Loucy (cell line): ENCODE results near the gene BIN2.

Source experiments
- H2AFZ ChIP-seq: fragments of 200-600 bp; sonication (generic); 2 replicates; pipeline ENCODE4 v1.6.0; 2016; ENCODE audit warnings: antibody characterized with exemption, mild to moderate bottlenecking, low read length, moderate library complexity
- H3F3A ChIP-seq: fragments of 200-600 bp; 2 replicates; pipeline ENCODE4 v1.6.0; 2016; ENCODE audit warnings: antibody characterized with exemption, low read depth, mild to moderate bottlenecking
- H3K27me3 ChIP-seq: fragments of 200-600 bp; sonication (generic); 2 replicates; pipeline ENCODE4 v1.6.1; 2014; ENCODE audit warnings: low read length, mild to moderate bottlenecking; ENCODE audit not compliant: insufficient read depth, poor library complexity, severe bottlenecking
- H3K36me3 ChIP-seq: fragments of 200-600 bp; sonication (generic); 2 replicates; pipeline ENCODE4 v1.6.1; 2016; ENCODE audit warnings: low read length; ENCODE audit not compliant: insufficient read depth
- H3K4me1 ChIP-seq: fragments of 200-600 bp; sonication (generic); 2 replicates; pipeline ENCODE4 v1.5.1; 2014; ENCODE audit warnings: low read length, mild to moderate bottlenecking; ENCODE audit not compliant: insufficient read depth, poor library complexity, severe bottlenecking
- H3K4me2 ChIP-seq: fragments of 200-600 bp; sonication (generic); 2 replicates; pipeline ENCODE4 v1.6.0; 2014; ENCODE audit warnings: antibody characterized with exemption, low read length, low read depth, mild to moderate bottlenecking; ENCODE audit not compliant: poor library complexity, severe bottlenecking
- H3K4me3 ChIP-seq: fragments of 200-600 bp; sonication (generic); 2 replicates; pipeline ENCODE4 v1.5.1; 2014; ENCODE audit warnings: low read length, mild to moderate bottlenecking, mixed read lengths; ENCODE audit not compliant: poor library complexity, severe bottlenecking
- H3K79me2 ChIP-seq: fragments of 200-600 bp; sonication (generic); 2 replicates; pipeline ENCODE4 v1.6.1; 2014; ENCODE audit warnings: low read length; ENCODE audit not compliant: insufficient read depth
- H3K9ac ChIP-seq: fragments of 200-600 bp; sonication (generic); 2 replicates; pipeline ENCODE4 v1.6.0; 2014; ENCODE audit warnings: mild to moderate bottlenecking, low read depth, low read length, moderate library complexity; ENCODE audit not compliant: poor library complexity, severe bottlenecking
- H3K9me2 ChIP-seq: fragments of 200-600 bp; sonication (generic); replicated peaks from 2 replicates; pipeline ENCODE4 v1.6.1; 2016; ENCODE audit warnings: low read depth, low read length, mixed read lengths
- H3K9me3 ChIP-seq: fragments of 200-600 bp; sonication (generic); 2 replicates; pipeline ENCODE4 v1.6.1; 2014; ENCODE audit warnings: mild to moderate bottlenecking, antibody characterized with exemption, low read length, low read depth; ENCODE audit not compliant: insufficient read depth
- H4K20me1 ChIP-seq: fragments of 200-600 bp; sonication (generic); 2 replicates; pipeline ENCODE4 v1.6.0; 2014; ENCODE audit warnings: antibody characterized with exemption, low read length, mild to moderate bottlenecking; ENCODE audit not compliant: insufficient read depth, poor library complexity, severe bottlenecking
- EZH2phosphoT487 ChIP-seq: fragments of 200-600 bp; IDR thresholded peaks from 2 replicates; pipeline ENCODE4 v1.6.1; 2018; ENCODE audit warnings: antibody characterized with exemption, mild to moderate bottlenecking, moderate library complexity, borderline replicate concordance
- TF ChIP-seq, protein P1 (sequence below): fragments of 200-600 bp; sonication (generic); conservative IDR thresholded peaks from 2 replicates; pipeline ENCODE4 v1.5.1; 2014; ENCODE audit warnings: mild to moderate bottlenecking, antibody characterized with exemption, low read length

Gene BIN2

GRCh38 chr12:51335931-51336330, 12.0 kb upstream of the BIN2 start:
- H2AFZ ChIP-seq = no peak overlapping the region
- H3K4me2 ChIP-seq = no peak overlapping the region
- no peaks in the 10 kb centered on the region for H3K36me3 ChIP-seq
- no peak overlapping the region for H3K9ac ChIP-seq
- no peaks in the 10 kb centered on the region for H4K20me1 ChIP-seq
- H3K79me2 ChIP-seq = no peaks in the 10 kb centered on the region
- no peak overlapping the region for H3K4me3 ChIP-seq
- H3K27me3 ChIP-seq = no peaks in the 10 kb centered on the region
- H3K4me1 ChIP-seq = peaks cover under 1% of the 10 kb centered on the region
- no peak for TF ChIP-seq EZH2phosphoT487
- TF ChIP-seq, protein P1, sequence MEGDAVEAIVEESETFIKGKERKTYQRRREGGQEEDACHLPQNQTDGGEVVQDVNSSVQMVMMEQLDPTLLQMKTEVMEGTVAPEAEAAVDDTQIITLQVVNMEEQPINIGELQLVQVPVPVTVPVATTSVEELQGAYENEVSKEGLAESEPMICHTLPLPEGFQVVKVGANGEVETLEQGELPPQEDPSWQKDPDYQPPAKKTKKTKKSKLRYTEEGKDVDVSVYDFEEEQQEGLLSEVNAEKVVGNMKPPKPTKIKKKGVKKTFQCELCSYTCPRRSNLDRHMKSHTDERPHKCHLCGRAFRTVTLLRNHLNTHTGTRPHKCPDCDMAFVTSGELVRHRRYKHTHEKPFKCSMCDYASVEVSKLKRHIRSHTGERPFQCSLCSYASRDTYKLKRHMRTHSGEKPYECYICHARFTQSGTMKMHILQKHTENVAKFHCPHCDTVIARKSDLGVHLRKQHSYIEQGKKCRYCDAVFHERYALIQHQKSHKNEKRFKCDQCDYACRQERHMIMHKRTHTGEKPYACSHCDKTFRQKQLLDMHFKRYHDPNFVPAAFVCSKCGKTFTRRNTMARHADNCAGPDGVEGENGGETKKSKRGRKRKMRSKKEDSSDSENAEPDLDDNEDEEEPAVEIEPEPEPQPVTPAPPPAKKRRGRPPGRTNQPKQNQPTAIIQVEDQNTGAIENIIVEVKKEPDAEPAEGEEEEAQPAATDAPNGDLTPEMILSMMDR = no peak
- H3F3A ChIP-seq = no peaks in the 10 kb centered on the region; the same call in 1 of the 2 replicates
- H3K9me2 ChIP-seq = no peaks in the 10 kb centered on the region
- no peaks in the 10 kb centered on the region for H3K9me3 ChIP-seq

DNA sequence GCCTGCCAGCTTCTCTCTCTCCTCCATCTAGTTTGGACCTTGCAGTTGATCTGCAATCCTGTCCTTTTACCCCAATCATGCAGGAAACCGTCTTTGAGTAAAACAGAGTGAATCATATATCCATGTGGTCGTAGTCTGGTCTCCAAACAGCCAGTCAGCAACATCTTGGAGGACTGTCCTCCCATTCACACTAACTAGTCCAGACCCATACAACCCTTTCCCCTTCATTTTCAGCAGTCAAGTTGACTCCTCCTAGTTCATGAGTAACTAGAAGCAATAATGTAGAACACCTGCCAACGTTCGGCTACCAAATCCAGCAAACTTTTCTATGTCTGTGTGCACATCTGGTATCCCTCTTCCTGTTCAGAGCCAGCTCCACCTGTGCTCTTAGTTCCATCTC, 10.8 kb upstream of the BIN2 start:
- no peaks in the 10 kb centered on the region for H3K9me3 ChIP-seq
- no peak overlapping the region for H3K4me2 ChIP-seq
- no peaks in the 10 kb centered on the region for H3K9me2 ChIP-seq
- H3K27me3 ChIP-seq = no peaks in the 10 kb centered on the region
- TF ChIP-seq EZH2phosphoT487 = no peak
- TF ChIP-seq, protein P1 = no peak
- H4K20me1 ChIP-seq = no peaks in the 10 kb centered on the region
- peaks cover 6% of the 10 kb centered on the region for H3K4me1 ChIP-seq
- H3K9ac ChIP-seq = no peak overlapping the region
- no peaks in the 10 kb centered on the region for H3K79me2 ChIP-seq
- H3K4me3 ChIP-seq = no peak overlapping the region
- no peaks in the 10 kb centered on the region; the same call in 1 of the 2 replicates for H3F3A ChIP-seq
- no peak overlapping the region for H2AFZ ChIP-seq
- no peaks in the 10 kb centered on the region for H3K36me3 ChIP-seq

- Histone ChIP-seq H3K79me2 (no peaks in the 10 kb centered on the region), H3K4me1 (peaks cover 19% of the 10 kb centered on the region), H3F3A (no peaks in the 10 kb centered on the region; the same call in 1 of the 2 replicates), H2AFZ (no peak overlapping the region), H3K4me2 (no peak overlapping the region), H3K9me2 (no peaks in the 10 kb centered on the region), H4K20me1 (no peaks in the 10 kb centered on the region), H3K36me3 (no peaks in the 10 kb centered on the region), H3K4me3 (no peak overlapping the region), H3K9ac (no peak overlapping the region), H3K9me3 (no peaks in the 10 kb centered on the region), H3K27me3 (no peaks in the 10 kb centered on the region)
- TF ChIP-seq EZH2phosphoT487 = no peak
- TF ChIP-seq, protein P1 = no peak
Measured at GRCh38 chr12:51333536-51333935, 9.6 kb upstream of the BIN2 start.
